HT-29 (cell line): ENCODE results near the gene GPR173. TPM values are rescaled to one million over a fixed set of nuclear protein-coding genes. Genes with fewer than 3 reads are reported as not detected.

Source experiments
- DNase-seq: peaks from one replicate; pipeline ENCODE4 v3.0.0-alpha.2; 2015; ENCODE audit warnings: low spot score
- small RNA-seq: library from RNA; depleted of rRNA; stranded (forward); fragments of <200 nt; gene quantifications from one replicate; pipeline ENCODE3, GENCODE V24; 2014
- total RNA-seq: library from RNA; depleted of rRNA; stranded (reverse); fragments of >200 nt; shearing (Covaris generic); gene quantifications from 2 replicates; pipeline ENCODE4 v1.2.3, GENCODE V29; 2014; rRNA removed

Gene GPR173
- total RNA-seq, 1 experiment from 2014 or later: not detected

- DNase-seq: peak; percentile 64
Measured at GRCh38 chrX:53089224-53089842, 40.7 kb downstream of the GPR173 start.

- DNase-seq: no peak
Measured at GRCh38 chrX:53089925-53090324, 41.3 kb downstream of the GPR173 start.

DNA sequence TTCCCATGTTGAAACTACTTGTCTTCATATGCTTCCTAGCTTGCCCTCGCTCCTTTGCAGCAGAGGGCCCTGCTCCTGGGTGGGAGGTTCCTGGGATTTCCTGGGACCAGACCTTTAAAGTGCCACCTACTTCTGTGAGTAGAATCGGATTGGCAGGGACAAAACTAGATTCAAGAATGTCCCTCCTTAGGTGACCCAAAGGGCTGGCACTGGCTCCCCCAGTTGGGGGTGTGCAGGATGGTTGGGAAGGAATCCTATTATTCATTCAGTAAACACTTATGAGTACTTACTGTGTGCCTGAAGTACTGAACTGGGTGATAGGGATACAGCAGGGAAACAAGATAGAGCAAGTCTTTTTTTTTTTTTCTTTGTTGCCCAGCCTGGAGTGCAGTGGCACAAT lies 42.8 kb downstream of the GPR173 start:
- DNase-seq: no peak

GRCh38 chrX:53093177-53093655 lies 44.6 kb downstream of the GPR173 start:
- DNase-seq: peak; percentile 84

DNA sequence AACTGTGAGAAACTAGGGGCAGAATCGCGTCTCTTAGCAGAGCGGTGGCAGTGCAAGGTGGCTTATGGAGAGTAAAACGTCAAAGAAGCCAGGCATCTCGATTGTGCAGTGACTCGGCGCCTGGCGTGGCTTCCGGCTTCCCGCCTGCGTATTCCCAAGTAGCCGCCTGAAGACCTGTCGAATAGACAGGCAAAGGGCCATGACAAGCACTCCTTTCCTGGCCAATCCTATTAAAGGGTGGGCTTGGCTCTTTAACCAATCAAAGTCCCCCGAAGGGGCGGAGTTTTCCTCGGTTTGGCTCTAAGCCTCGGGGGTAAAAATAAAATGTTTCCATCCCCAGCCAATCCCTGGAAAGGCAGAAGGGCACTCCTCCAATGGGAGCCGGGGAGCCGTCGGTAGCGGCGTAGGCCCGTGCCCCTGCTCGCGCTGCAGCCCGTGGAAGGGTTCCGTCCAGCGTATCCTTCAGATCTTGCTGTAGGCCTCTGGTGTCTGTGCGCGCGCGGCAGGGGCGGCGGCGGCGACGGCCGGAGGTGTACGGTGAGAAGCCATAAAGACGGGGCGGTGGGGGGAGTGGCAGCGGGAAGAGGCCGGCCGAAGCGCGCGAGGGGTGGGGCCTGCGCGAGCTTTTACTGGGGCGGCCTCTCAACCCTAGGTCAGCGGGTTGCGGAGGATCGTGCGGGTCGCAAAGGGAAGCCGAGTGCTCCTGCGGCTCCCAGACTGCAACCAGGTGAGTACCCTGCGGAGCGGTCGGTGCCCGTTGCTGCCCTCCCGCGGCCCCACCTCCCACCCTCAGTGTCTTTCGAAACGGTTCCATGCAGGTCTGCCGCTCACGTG lies 45.4 kb downstream of the GPR173 start, which contains the start of gene KANTR:
Gene KANTR (plus strand): TSS at position 395 of the 834 bp plus-strand sequence. CDS start 30,131 bp downstream, outside the sequence.
- peak; percentile 95 for DNase-seq

GRCh38 chrX:53094582-53094905 lies 46.0 kb downstream of the GPR173 start:
- no peak for DNase-seq

GRCh38 chrX:53095796-53096195 lies 47.2 kb downstream of the GPR173 start:
- DNase-seq: no peak

DNA sequence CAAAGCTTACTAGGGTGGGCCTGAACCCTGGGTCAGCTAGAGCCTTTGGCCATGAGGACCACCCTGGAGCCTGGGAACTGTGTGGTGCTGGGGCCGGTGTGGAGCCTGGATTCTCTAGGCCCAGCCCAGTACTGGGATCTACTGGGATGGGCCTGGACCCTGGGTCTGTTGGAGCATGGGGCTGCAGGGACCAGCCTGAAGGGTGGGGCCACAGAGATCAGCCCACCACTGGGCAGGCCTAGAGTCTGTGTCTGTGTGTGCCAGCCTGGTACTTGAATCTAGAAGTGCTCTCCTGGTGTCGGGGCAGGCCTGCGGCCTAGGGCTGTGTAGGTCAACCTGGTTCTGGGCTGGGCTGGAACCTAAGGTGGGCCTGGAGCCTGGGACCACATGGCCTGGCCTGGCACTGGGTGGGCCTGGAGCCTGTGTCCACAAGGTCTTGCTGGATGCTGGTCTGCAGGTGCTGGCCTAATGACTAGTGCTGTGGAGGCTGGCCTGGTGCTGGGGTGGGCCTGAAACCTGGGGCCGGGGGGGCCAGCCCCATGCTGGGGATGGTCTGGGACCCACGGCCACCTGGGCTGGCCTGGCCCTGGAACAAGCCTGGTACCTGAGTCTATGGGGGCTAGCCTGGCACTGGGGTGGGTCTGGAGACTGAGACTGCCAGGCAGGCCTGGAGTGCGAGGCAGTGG lies 66.4 kb downstream of the GPR173 start:
- no peak for DNase-seq

- DNase-seq: no peak
Measured at GRCh38 chrX:53115550-53115874, 66.9 kb downstream of the GPR173 start.

DNA sequence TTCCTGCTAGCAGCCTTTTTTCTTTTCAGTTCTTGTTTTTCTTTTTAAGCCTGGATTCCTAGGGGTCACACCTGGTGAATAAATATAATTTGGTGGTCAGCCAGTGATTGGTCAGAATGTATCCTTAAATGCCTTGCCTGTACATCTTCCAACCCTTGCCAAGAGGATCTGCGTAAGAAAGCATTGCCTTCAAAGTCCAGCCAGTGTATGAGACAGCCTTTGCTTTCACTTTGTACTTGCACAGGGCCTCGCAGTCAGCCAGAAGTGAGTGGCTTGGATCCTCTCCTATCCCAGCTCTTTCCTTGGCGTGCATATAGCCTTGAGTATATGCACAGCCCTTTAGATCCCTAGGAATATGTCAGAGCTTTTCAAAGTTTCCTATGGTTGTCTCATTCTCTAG lies 67.5 kb downstream of the GPR173 start:
- no peak for DNase-seq

GRCh38 chrX:53122013-53122412 lies 73.4 kb downstream of the GPR173 start:
- DNase-seq: no peak

- no peak for DNase-seq
Measured at GRCh38 chrX:53125506-53125905, 76.9 kb downstream of the GPR173 start.

- DNase-seq: no peak
Measured at GRCh38 chrX:53126377-53126776, 77.8 kb downstream of the GPR173 start.

GRCh38 chrX:53128097-53128749 lies 79.6 kb downstream of the GPR173 start:
- DNase-seq: no peak

Small RNA genes lying within 50 kb of the gene (small RNA-seq; reads per million reads assigned to genes)
- gene AL591212.2: not detected

Other genes starting within 250 kb of the GPR173 start
- gene XAGE5, start 237.5 kb upstream of the GPR173 start, total RNA-seq: not detected in 2 replicates
- gene XAGE3, start 180.7 kb upstream of the GPR173 start, total RNA-seq: not detected in 2 replicates
- gene FAM156B, start 151.5 kb upstream of the GPR173 start, total RNA-seq: 28.7 and 36.4 TPM in 2 replicates
- 13.2 and 20.8 TPM in 2 replicates for gene FAM156A, start 90.3 kb upstream of the GPR173 start, total RNA-seq
- gene TSPYL2, start 33.6 kb downstream of the GPR173 start, total RNA-seq: 14.1 and 14.8 TPM in 2 replicates
- 8.0 and 11.9 TPM in 2 replicates for gene KANTR, start 45.4 kb downstream of the GPR173 start, total RNA-seq
- 126 and 128 TPM in 2 replicates for gene KDM5C, start 176.4 kb downstream of the GPR173 start, total RNA-seq
- 11.7 and 13.5 TPM in 2 replicates for gene IQSEC2, start 232.8 kb downstream of the GPR173 start, total RNA-seq